RWPE2 (cell line): ENCODE results near the gene STX2.

Experiments used
- ATAC-seq: fragments of 200-7000 bp; cut with Tn5 transposase; 3 replicates; pipeline ENCODE4 v1.9.1; 2021; ENCODE audit warnings: low read depth
- DNase-seq: peaks from one replicate; pipeline ENCODE4 v3.0.0-alpha.2; 2020; ENCODE audit warnings: low spot score
- H3K27ac ChIP-seq: fragments of 450-650 bp; 2 replicates; pipeline ENCODE4 v1.5.1; 2017; ENCODE audit warnings: mild to moderate bottlenecking; ENCODE audit not compliant: poor library complexity, severe bottlenecking
- H3K27me3 ChIP-seq: fragments of 250-450 bp; sonication (Bioruptor Pico); 2 replicates; pipeline ENCODE4 v1.5.1; 2021; ENCODE audit warnings: mild to moderate bottlenecking, moderate library complexity; ENCODE audit not compliant: insufficient read depth, poor library complexity, severe bottlenecking
- H3K36me3 ChIP-seq: fragments of 250-450 bp; sonication (Bioruptor Pico); 2 replicates; pipeline ENCODE4 v1.5.1; 2020; ENCODE audit warnings: low read depth, mild to moderate bottlenecking, moderate library complexity
- H3K4me1 ChIP-seq: fragments of 250-450 bp; sonication (Bioruptor Pico); 2 replicates; pipeline ENCODE4 v1.5.1; 2021; ENCODE audit warnings: mild to moderate bottlenecking, moderate library complexity; ENCODE audit not compliant: insufficient read depth, poor library complexity, severe bottlenecking
- H3K4me3 ChIP-seq: fragments of 250-450 bp; sonication (Bioruptor Pico); 2 replicates; pipeline ENCODE4 v1.5.1; 2021; ENCODE audit warnings: mild to moderate bottlenecking, moderate library complexity; ENCODE audit not compliant: severe bottlenecking
- H3K9me3 ChIP-seq: fragments of 250-450 bp; sonication (Bioruptor Pico); 2 replicates; pipeline ENCODE4 v1.5.1; 2021; ENCODE audit warnings: mild to moderate bottlenecking, moderate library complexity; ENCODE audit not compliant: severe bottlenecking
- CTCF ChIP-seq: fragments of 450-650 bp; IDR thresholded peaks from one replicate; pipeline ENCODE4 v1.5.1; 2017; ENCODE audit warnings: mild to moderate bottlenecking, moderate library complexity; ENCODE audit not compliant: poor library complexity, severe bottlenecking

Gene STX2

GRCh38 chr12:130805635-130806034 lies 33.4 kb downstream of the STX2 start:
- no peaks in the 10 kb centered on the region for H3K27me3 ChIP-seq
- peaks cover 11% of the 10 kb centered on the region for H3K4me1 ChIP-seq
- H3K4me3 ChIP-seq, result no peak overlapping the region
- no peaks in the 10 kb centered on the region for H3K9me3 ChIP-seq
- DNase-seq (no peak), ATAC-seq (no peak)
- no peak overlapping the region for H3K27ac ChIP-seq
- TF ChIP-seq CTCF, result no peak
- peaks cover 57% of the 10 kb centered on the region for H3K36me3 ChIP-seq

GRCh38 chr12:130804216-130804615 lies 34.8 kb downstream of the STX2 start:
- Histone ChIP-seq H3K27ac (no peak overlapping the region), H3K4me3 (no peak overlapping the region), H3K9me3 (no peaks in the 10 kb centered on the region), H3K36me3 (peaks cover 57% of the 10 kb centered on the region), H3K4me1 (peaks cover 11% of the 10 kb centered on the region), H3K27me3 (no peaks in the 10 kb centered on the region)
- DNase-seq (no peak), ATAC-seq (no peak)
- no peak for TF ChIP-seq CTCF

GRCh38 chr12:130803702-130804101 lies 35.3 kb downstream of the STX2 start:
- Histone ChIP-seq H3K4me1 (peaks cover 11% of the 10 kb centered on the region), H3K9me3 (no peaks in the 10 kb centered on the region), H3K4me3 (no peak overlapping the region), H3K27me3 (no peaks in the 10 kb centered on the region), H3K36me3 (peaks cover 59% of the 10 kb centered on the region), H3K27ac (no peak overlapping the region)
- no peak for DNase-seq
- ATAC-seq, result no peak
- no peak for TF ChIP-seq CTCF

GRCh38 chr12:130800312-130800711 lies 38.7 kb downstream of the STX2 start:
- Histone ChIP-seq H3K4me1 (peaks cover 3% of the 10 kb centered on the region), H3K36me3 (peaks cover 62% of the 10 kb centered on the region), H3K27me3 (no peaks in the 10 kb centered on the region), H3K9me3 (no peaks in the 10 kb centered on the region), H3K4me3 (no peak overlapping the region), H3K27ac (no peak overlapping the region)
- ATAC-seq (no peak), DNase-seq (no peak)
- TF ChIP-seq CTCF, result no peak

- Histone ChIP-seq H3K36me3 (peaks cover 69% of the 10 kb centered on the region), H3K9me3 (no peaks in the 10 kb centered on the region), H3K4me3 (no peak overlapping the region), H3K27ac (no peak overlapping the region), H3K4me1 (peaks cover 3% of the 10 kb centered on the region), H3K27me3 (no peaks in the 10 kb centered on the region)
- ATAC-seq, result peak; percentile 51; the same call in 1 of the 3 replicates
- no peak for DNase-seq
- no peak for TF ChIP-seq CTCF
Observed at GRCh38 chr12:130799051-130799450, 40.0 kb downstream of the STX2 start.
